D721Med (cell line): ENCODE data around the gene GRP.

Experiments
- DNase-seq: peaks from one replicate; pipeline ENCODE4 v3.0.0; 2011; ENCODE audit warnings: low spot score; ENCODE audit not compliant: insufficient read length
- FAIRE-seq: peaks from 2 replicates; lab custom pipeline; 2011; peaks lifted over from hg19 to GRCh38; lab: Jason Lieb, UNC
- TF ChIP-seq, protein P1 (sequence below): IDR thresholded peaks from 2 replicates; pipeline ENCODE4 v1.5.1; 2012; ENCODE audit warnings: mild to moderate bottlenecking, control low read depth; ENCODE audit not compliant: insufficient read depth; ENCODE audit errors: missing control alignments

GRP gene

GRCh38 chr18:59279193-59279592 lies 59.2 kb downstream of the GRP start:
- FAIRE-seq (no peak), DNase-seq (no peak)
- TF ChIP-seq, protein P1, sequence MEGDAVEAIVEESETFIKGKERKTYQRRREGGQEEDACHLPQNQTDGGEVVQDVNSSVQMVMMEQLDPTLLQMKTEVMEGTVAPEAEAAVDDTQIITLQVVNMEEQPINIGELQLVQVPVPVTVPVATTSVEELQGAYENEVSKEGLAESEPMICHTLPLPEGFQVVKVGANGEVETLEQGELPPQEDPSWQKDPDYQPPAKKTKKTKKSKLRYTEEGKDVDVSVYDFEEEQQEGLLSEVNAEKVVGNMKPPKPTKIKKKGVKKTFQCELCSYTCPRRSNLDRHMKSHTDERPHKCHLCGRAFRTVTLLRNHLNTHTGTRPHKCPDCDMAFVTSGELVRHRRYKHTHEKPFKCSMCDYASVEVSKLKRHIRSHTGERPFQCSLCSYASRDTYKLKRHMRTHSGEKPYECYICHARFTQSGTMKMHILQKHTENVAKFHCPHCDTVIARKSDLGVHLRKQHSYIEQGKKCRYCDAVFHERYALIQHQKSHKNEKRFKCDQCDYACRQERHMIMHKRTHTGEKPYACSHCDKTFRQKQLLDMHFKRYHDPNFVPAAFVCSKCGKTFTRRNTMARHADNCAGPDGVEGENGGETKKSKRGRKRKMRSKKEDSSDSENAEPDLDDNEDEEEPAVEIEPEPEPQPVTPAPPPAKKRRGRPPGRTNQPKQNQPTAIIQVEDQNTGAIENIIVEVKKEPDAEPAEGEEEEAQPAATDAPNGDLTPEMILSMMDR: no peak

GRCh38 chr18:59279722-59280121 lies 59.8 kb downstream of the GRP start:
- TF ChIP-seq, protein P1: no peak
- peak; percentile 90 for DNase-seq
- FAIRE-seq: peak; percentile 100
